B cell (primary cell): ENCODE results near the gene LPCAT1. TPM values are rescaled to one million over a fixed set of nuclear protein-coding genes. Genes with fewer than 3 reads are reported as not detected.
A peak's percentile ranks its signal among the peaks of the same experiment; 100 is the strongest.

ENCODE experiments used
- ATAC-seq: fragments of 200-7000 bp; cut with Tn5 transposase; one replicate; pipeline ENCODE4 v1.10.0; 2021; ENCODE audit warnings: low read depth, mild to moderate bottlenecking, moderate number of reproducible peaks, moderate library complexity
- CTCF ChIA-PET: fragments of 350-600 bp; sonication (Branson Sonifier 250); formaldehyde crosslinking; loops from one replicate; lab custom pipeline; 2021; ENCODE audit warnings: antibody characterized with exemption, inconsistent platforms; lab: Charles Lee
- POLR2A ChIA-PET: fragments of 350-600 bp; sonication (Branson Sonifier 250); formaldehyde crosslinking; loops from one replicate; lab custom pipeline; 2021; ENCODE audit warnings: antibody characterized with exemption; lab: Charles Lee
- DNase-seq: peaks from one replicate; pipeline ENCODE4 v3.0.0; 2013
- H2AFZ ChIP-seq: 2 replicates; pipeline ENCODE4 v1.6.1; 2012; ENCODE audit warnings: mild to moderate bottlenecking, low read depth, low read length; ENCODE audit not compliant: insufficient read depth, poor library complexity, severe bottlenecking
- H3K27ac ChIP-seq, 2 donors: 1 replicate in 1 of 2; 2 replicates in 1 of 2; pipeline ENCODE4 v1.5.1; 2012 to 2013; ENCODE audit warnings: low read length in 2 of 2, mild to moderate bottlenecking in 2 of 2, moderate library complexity in 1 of 2
- H3K27me3 ChIP-seq, 4 experiments: fragments of 200-600 bp in 1 of 4; sonication (generic) in 1 of 4; replicated peaks in 1 of 4; 1 replicate in 2 of 4; 2 replicates in 2 of 4; pipeline versions ENCODE4 v1.6.1 to v1.7.0; 2013 to 2016; ENCODE audit warnings: low read length in 3 of 4, mild to moderate bottlenecking in 2 of 4, mixed read lengths in 1 of 4, moderate library complexity in 1 of 4; ENCODE audit not compliant: insufficient read depth in 4 of 4, control insufficient read depth in 3 of 4; ENCODE audit errors: control extremely low read depth in 1 of 4
- H3K36me3 ChIP-seq, 2 experiments: replicated peaks in 1 of 2; 1 replicate in 1 of 2; 2 replicates in 1 of 2; pipeline versions ENCODE4 v1.6.1 to v1.7.1; 2013; ENCODE audit warnings: low read length in 1 of 2; ENCODE audit not compliant: insufficient read depth in 2 of 2, control insufficient read depth in 1 of 2; ENCODE audit errors: control extremely low read depth in 1 of 2, extremely low read depth in 1 of 2
- H3K4me1 ChIP-seq, 2 donors: fragments of 200-600 bp in 1 of 2; sonication (generic) in 1 of 2; 1 replicate in 1 of 2; 2 replicates in 1 of 2; pipeline versions ENCODE4 v1.5.1 to v1.6.1; 2013 to 2017; ENCODE audit warnings: low read length in 2 of 2; ENCODE audit not compliant: control insufficient read depth in 2 of 2, insufficient read depth in 2 of 2
- H3K4me2 ChIP-seq: replicated peaks from 2 replicates; pipeline ENCODE3; 2012; ENCODE audit warnings: mild to moderate bottlenecking, low read depth, low read length; ENCODE audit not compliant: poor library complexity, severe bottlenecking
- H3K4me3 ChIP-seq, 5 experiments: fragments of 200-600 bp in 1 of 5; sonication (generic) in 1 of 5; 1 replicate in 3 of 5; 2 replicates in 2 of 5; pipeline versions ENCODE4 v1.5.1 to v1.7.0; 2011 to 2016; ENCODE audit warnings: low read length in 4 of 5, mild to moderate bottlenecking in 4 of 5, low read depth in 2 of 5, control low read depth in 1 of 5, moderate library complexity in 1 of 5; ENCODE audit not compliant: insufficient read depth in 1 of 5; ENCODE audit errors: control extremely low read depth in 1 of 5, extremely low read depth in 1 of 5
- H3K79me2 ChIP-seq: fragments of 200-600 bp; sonication (generic); one replicate; pipeline ENCODE4 v1.6.0; 2016; ENCODE audit warnings: low read length; ENCODE audit not compliant: control insufficient read depth, insufficient read depth
- H3K9ac ChIP-seq: fragments of 200-600 bp; sonication (generic); 2 replicates; pipeline ENCODE4 v1.6.1; 2017; ENCODE audit warnings: mild to moderate bottlenecking, low read length, moderate library complexity
- H3K9me3 ChIP-seq, 3 donors: one replicate each; pipeline versions ENCODE4 v1.6.1 to v1.7.1; 2013; ENCODE audit warnings: low read length in 2 of 3; ENCODE audit not compliant: control insufficient read depth in 2 of 3, insufficient read depth in 1 of 3; ENCODE audit errors: control extremely low read depth in 1 of 3
- H4K20me1 ChIP-seq: 2 replicates; pipeline ENCODE4 v1.6.0; 2012; ENCODE audit warnings: mild to moderate bottlenecking, low read length; ENCODE audit not compliant: insufficient read depth, control insufficient read depth, poor library complexity, severe bottlenecking
- H3K27ac Mint-ChIP-seq: one replicate; pipeline ENCODE4 v1.8.0; 2021; ENCODE audit warnings: mixed read lengths
- H3K27me3 Mint-ChIP-seq: one replicate; pipeline ENCODE4 v1.8.0; 2021; ENCODE audit warnings: mixed read lengths
- H3K4me1 Mint-ChIP-seq: one replicate; pipeline ENCODE4 v1.8.0; 2021; ENCODE audit warnings: mixed read lengths
- H3K4me3 Mint-ChIP-seq: one replicate; pipeline ENCODE4 v1.8.0; 2021; ENCODE audit warnings: mixed read lengths
- H3K9me3 Mint-ChIP-seq: one replicate; pipeline ENCODE4 v1.8.0; 2022; ENCODE audit warnings: mixed read lengths; ENCODE audit not compliant: insufficient read depth
- EZH2 ChIP-seq: IDR thresholded peaks from 2 replicates; pipeline ENCODE4 v1.6.1; 2012; ENCODE audit warnings: borderline replicate concordance, low read depth, mild to moderate bottlenecking, moderate library complexity, low read length; ENCODE audit not compliant: insufficient read depth, poor library complexity, severe bottlenecking
- WGBS: methylation state at CpG from one replicate; pipeline ENCODE4 v1.1.5; 2013; ENCODE audit warnings: missing lambda C conversion rate; ENCODE audit not compliant: insufficient coverage; 5-methylcytosine and 5-hydroxymethylcytosine counted together
- intact Hi-C: fragments of 100-400 bp; cut with micrococcal nuclease; formaldehyde crosslinking; loops from one replicate; pipeline ENCODE4 v1.10.0; 2022
- polyA plus RNA-seq: library from polyadenylated mRNA; depleted of rRNA; stranded (reverse); fragments of >200 nt; gene quantifications from 2 replicates; pipeline ENCODE4 v1.2.3, GENCODE V29; 2012
- total RNA-seq, 2 donors: library from RNA; stranded (reverse); fragments of 120-200 nt in 1 of 2; gene quantifications; 1 replicate in 1 of 2; 2 replicates in 1 of 2; pipeline versions ENCODE4 v1.2.3 to v1.2.4, GENCODE V29; 2013 to 2022
- TF ChIP-seq, protein P1 (sequence below): fragments of 200-600 bp; IDR thresholded peaks from one replicate; pipeline ENCODE4 v1.8.0; 2022; ENCODE audit warnings: antibody characterized with exemption, mild to moderate bottlenecking

LPCAT1 gene
- total and polyA plus RNA-seq, 2 donors (not counting 1 experiment from before 2014, with no cell fraction given): 94.8 to 159 TPM

- H3K27me3 Mint-ChIP-seq: no peaks in the 10 kb centered on the region
- CTCF ChIA-PET: interaction anchor here (0.6 to 4.4 kb wide), 9 partner anchors 8 to 329 kb away, joined by 3 to 81 read pairs (median 5); no protein-coding TSS in a partner anchor
- peaks cover 89% of the 10 kb centered on the region for H3K79me2 ChIP-seq
- peaks cover 7% of the 10 kb centered on the region for H4K20me1 ChIP-seq
- no peaks in the 10 kb centered on the region for H3K27me3 ChIP-seq
- H3K9ac ChIP-seq: peak overlapping the region; percentile 56
- 63% methylated on average over 9 of the region's 10 CpGs for WGBS
- H3K9me3 ChIP-seq: peaks cover 0 to 3% (median 0%) of the 10 kb centered on the region in 3 donors
- peak overlapping the region; percentile 77 for H3K4me2 ChIP-seq
- peaks cover 0 to 23% of the 10 kb centered on the region in 2 experiments for H3K36me3 ChIP-seq
- H2AFZ ChIP-seq: no peak overlapping the region
- H3K9me3 Mint-ChIP-seq: no peaks in the 10 kb centered on the region
- H3K27ac ChIP-seq: peak overlapping the region; percentile 91 to 96
- peak overlapping the region; percentile 83 for H3K4me3 Mint-ChIP-seq
- DNase-seq (no peak), ATAC-seq (no peak)
- TF ChIP-seq, protein P1, sequence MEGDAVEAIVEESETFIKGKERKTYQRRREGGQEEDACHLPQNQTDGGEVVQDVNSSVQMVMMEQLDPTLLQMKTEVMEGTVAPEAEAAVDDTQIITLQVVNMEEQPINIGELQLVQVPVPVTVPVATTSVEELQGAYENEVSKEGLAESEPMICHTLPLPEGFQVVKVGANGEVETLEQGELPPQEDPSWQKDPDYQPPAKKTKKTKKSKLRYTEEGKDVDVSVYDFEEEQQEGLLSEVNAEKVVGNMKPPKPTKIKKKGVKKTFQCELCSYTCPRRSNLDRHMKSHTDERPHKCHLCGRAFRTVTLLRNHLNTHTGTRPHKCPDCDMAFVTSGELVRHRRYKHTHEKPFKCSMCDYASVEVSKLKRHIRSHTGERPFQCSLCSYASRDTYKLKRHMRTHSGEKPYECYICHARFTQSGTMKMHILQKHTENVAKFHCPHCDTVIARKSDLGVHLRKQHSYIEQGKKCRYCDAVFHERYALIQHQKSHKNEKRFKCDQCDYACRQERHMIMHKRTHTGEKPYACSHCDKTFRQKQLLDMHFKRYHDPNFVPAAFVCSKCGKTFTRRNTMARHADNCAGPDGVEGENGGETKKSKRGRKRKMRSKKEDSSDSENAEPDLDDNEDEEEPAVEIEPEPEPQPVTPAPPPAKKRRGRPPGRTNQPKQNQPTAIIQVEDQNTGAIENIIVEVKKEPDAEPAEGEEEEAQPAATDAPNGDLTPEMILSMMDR: no peak
- no peak for TF ChIP-seq EZH2
- peak overlapping the region; percentile 95 for H3K27ac Mint-ChIP-seq
- H3K4me1 ChIP-seq: peaks cover 87 to 96% of the 10 kb centered on the region in 2 donors
- peak overlapping the region in 4 of 5 experiments; percentile 13 to 54 (median 36) for H3K4me3 ChIP-seq
- intact Hi-C loops: loop anchor here (1.0 kb wide), 3 partner anchors 7 to 23 kb away; no protein-coding TSS in a partner anchor
- H3K4me1 Mint-ChIP-seq: peaks cover 83% of the 10 kb centered on the region
- POLR2A ChIA-PET: interaction anchor here (0.6 to 3.4 kb wide), 7 partner anchors 12 to 116 kb away, joined by 3 to 36 read pairs (median 8); partner anchors contain the start of gene LPCAT1
Measured at GRCh38 chr5:1502737-1503120, 21.0 kb downstream of the LPCAT1 start.
